ENCODE data around the gene RAD50. TPM values are rescaled to one million over a fixed set of nuclear protein-coding genes. Genes with fewer than 3 reads are reported as not detected.
A peak's percentile ranks its signal among the peaks of the same experiment; 100 is the strongest.
"Not testable (repeated sequence)": the region's sequence is repeated elsewhere in the genome, so short reads cannot be mapped to it uniquely, and the experiment has no call there.

The RAD50 gene
- total RNA-seq, 1 experiment from 2014 or later: 16.5 TPM

GRCh38 chr5:132557478-132558172 is 848 bp downstream of the RAD50 start:
- DNase-seq (ENCODE audit: low read depth): peak; percentile 52

- DNase-seq (ENCODE audit: low read depth): no peak
These were observed 2.7 kb downstream of the RAD50 start for GRCh38 chr5:132559383-132560060.

DNA sequence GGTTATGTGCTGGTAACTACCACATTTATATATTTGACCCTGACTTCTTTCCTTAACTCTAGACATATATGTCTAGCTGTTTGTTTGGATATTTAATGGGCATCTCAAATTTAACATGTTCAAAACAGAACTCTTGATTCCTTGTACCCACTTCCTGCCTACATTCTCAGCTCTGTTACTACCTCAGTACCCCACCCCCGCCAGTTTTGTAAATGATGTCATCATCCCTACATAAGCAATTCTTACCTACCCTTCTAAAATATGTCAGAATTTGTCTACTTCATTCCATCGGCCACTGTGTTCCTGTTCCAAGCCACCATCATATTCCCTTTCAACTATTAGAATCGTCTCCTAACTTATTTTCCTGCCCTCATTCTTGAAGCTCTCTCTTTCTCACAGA is 4.8 kb downstream of the RAD50 start:
- DNase-seq (ENCODE audit: low read depth): no peak

- not testable (repeated sequence) for DNase-seq (ENCODE audit: low read depth)
These were observed 7.8 kb downstream of the RAD50 start for GRCh38 chr5:132564555-132564954.

GRCh38 chr5:132566657-132567056 is 9.9 kb downstream of the RAD50 start:
- DNase-seq (ENCODE audit: low read depth): no peak

DNA sequence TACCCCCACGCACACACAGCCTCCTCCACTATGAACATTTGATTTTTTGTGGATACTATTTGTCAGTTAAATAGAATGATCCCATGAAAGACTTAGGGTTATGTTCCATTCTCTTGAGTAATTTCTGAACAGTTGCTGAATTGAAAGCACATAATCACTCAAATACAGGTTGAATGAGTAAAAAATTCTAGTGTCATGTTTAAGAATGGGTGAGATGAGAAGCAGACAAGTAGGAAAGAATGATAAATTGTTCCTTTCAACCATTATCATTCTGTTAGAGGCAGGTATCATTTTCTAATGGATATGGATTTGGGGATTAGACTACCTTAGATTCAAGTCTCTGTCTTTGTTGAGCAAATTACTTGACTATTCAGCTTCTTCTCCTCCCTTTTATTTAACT is 19.3 kb downstream of the RAD50 start:
- DNase-seq (ENCODE audit: low read depth): no peak

- not testable (repeated sequence) for DNase-seq (ENCODE audit: low read depth)
These were observed 27.8 kb downstream of the RAD50 start for GRCh38 chr5:132584560-132584959.

DNA sequence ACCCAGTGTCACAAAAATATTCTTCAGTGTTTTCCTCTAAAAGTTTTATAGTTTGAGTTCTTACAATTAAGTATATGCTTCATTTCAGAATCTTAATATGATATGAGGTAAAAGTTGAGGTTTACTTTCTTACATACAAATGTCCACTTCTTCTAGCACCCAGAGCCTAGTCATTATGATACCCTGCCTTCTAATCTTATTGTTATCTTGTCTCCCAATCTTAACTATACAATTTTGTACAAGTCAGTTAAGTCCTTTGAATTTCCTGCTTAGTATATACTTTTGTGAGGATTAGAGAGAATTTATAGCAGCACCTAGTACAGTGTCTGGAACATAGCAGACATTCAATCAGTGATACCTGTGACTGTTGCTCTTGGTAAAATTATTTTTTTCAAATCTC is 29.3 kb downstream of the RAD50 start:
- DNase-seq (ENCODE audit: low read depth): no peak

- no peak for DNase-seq (ENCODE audit: low read depth)
These were observed 32.7 kb downstream of the RAD50 start for GRCh38 chr5:132589467-132589866.

GRCh38 chr5:132591145-132591544 is 34.4 kb downstream of the RAD50 start:
- no peak for DNase-seq (ENCODE audit: low read depth)

- DNase-seq (ENCODE audit: low read depth): no peak
These were observed 35.7 kb downstream of the RAD50 start for GRCh38 chr5:132592521-132592920.

GRCh38 chr5:132594170-132594569 is 37.4 kb downstream of the RAD50 start:
- DNase-seq (ENCODE audit: low read depth): no peak

DNA sequence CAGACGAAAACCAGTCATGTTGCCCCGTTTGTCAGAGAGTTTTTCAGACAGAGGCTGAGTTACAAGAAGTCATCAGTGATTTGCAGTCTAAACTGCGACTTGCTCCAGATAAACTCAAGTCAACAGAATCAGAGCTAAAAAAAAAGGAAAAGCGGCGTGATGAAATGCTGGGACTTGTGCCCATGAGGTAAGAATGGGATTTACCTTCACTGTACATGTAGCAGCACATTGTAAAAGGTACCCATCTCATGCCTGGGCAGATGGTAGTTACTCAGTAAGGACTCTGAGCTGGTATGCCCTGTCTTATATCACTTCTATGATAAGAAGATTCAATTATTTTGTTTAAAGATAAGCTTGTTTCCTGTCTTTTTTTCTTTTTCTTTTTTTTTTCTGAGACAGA is 38.8 kb downstream of the RAD50 start:
- no peak for DNase-seq (ENCODE audit: low read depth)

DNA sequence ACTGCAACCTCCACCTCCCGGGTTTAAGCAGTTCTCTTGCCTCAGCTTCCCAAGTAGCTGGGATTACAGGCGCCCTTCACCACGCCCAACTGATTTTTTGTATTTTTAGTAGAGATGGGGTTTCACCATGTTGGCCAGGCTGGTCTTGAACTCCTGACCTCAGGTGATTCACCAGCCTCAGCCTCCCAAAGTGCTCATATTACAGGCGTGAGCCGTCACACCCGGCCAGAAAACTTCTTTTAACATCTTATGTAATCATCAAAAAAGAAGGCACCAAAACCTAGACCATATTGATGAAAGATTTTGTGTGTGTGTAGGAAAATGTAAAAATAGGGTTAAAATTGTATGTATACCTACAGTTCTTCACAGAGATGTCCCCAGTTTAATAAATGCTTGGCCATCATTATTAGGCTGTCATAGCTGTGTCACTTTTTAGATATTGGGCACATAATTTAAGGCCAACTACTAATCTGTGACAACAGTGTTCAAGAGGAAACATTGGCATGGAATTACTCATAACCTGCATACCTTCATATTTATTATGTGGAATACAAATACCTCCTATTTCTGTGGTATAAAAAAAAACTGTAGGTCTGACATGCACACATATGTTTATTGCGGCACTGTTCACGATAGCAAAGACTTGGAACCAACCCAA is 44.4 kb downstream of the RAD50 start:
- DNase-seq (ENCODE audit: low read depth): peak; percentile 21

- DNase-seq (ENCODE audit: low read depth): peak; percentile 21
These were observed 50.3 kb downstream of the RAD50 start for GRCh38 chr5:132607095-132607494.

- no peak for DNase-seq (ENCODE audit: low read depth)
These were observed 51.3 kb downstream of the RAD50 start for GRCh38 chr5:132608107-132608506.

GRCh38 chr5:132611965-132612364 is 55.2 kb downstream of the RAD50 start:
- no peak for DNase-seq (ENCODE audit: low read depth)

DNA sequence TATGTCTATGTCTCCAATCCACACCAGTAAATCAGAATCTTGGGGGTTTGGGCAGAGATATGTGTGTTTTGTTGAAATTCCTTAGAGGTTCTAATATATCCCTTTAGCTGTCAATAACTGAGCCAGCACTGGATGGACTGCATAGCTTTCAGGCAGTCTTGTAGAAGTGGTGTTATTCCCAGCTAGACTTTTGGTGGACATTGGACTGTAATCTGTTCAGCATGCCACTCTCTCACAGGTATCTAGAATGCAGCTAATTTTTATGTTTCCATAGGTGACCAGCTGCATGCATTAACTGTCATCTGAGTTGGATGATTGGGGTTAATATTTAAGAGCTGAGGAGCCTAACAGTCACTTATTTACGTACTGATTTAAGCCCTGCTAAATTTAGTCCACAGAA is 56.1 kb downstream of the RAD50 start:
- DNase-seq (ENCODE audit: low read depth): no peak

DNA sequence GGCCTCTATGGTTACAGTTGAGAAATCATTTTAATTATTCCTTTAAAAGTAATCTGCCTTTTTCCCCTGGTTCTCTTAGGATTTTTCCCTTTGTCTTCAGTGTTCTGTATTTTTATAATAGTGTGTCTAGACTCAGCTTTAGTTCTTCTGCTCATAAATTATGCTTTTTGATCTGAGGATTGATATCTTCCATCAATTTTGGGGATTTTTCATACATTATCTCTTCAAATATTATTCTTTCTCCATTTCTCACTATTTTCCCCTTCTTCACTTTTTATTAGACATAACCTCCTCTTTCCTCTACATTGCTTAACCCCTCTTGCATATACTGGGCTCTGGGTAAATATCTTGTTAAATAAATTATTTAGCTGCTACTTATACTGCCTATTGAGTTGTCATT is 64.9 kb downstream of the RAD50 start:
- no peak for DNase-seq (ENCODE audit: low read depth)

GRCh38 chr5:132622608-132623007 is 65.8 kb downstream of the RAD50 start:
- no peak for DNase-seq (ENCODE audit: low read depth)

DNA sequence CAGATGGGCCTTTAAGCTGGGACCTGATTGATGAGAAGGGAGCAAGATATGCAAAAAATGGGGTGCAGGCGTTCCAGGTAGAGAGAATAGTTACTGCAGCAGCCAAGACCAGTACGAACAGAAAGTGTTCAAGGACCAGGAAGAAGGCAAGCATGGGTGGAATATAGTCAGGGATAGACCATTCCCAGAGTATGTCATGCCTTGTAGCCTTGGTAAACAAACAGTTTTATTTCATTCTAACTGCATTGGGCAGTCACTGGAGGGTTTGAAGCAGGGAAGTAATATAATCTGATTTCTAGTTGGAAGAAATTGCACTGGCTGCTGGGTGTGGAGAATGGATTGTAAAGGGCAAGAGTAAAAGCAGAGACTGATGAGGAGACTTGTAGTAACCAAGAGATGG is 70.7 kb downstream of the RAD50 start:
- DNase-seq (ENCODE audit: low read depth): no peak

DNA sequence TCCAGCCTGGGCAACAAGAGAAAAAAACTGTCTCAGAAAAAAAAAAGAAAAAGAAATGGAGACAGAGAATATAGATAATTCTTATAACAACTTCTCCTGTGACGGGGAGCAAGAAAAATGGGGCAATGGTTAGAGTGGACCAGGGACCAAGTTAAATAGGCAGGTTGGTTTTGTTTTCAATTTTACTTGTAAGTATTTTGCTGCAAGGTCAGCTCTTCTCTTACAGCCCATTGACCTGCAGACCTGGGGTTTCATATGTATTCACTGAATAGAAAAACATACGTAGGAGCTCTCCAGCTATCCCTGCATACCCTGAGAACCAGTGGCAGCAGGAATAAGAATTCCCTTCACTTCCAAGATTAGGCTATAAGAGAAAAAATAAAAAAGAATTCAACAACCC is 72.0 kb downstream of the RAD50 start:
- DNase-seq (ENCODE audit: low read depth): no peak
